K562 (cell line): ENCODE results near the gene ACY1. TPM values are rescaled to one million over a fixed set of nuclear protein-coding genes. Genes with fewer than 3 reads are reported as not detected.

Source experiments
- ATAC-seq: fragments of 200-7000 bp; cut with Tn5 transposase; 3 replicates; pipeline ENCODE4 v1.9.1; 2020; ENCODE audit warnings: moderate library complexity
- BruUV-seq: library from RNA; stranded (reverse); fragments of 400-500 nt; replicated peaks from 2 replicates; lab custom pipeline; 2021; lab: Mats Ljungman, UMichigan
- CTCF ChIA-PET: fragments of 300-600 bp; formaldehyde crosslinking; extraction: SDS; loops from one replicate; lab custom pipeline; 2021; ENCODE audit warnings: low intra/inter-chr PET ratio; lab: Yijun Ruan, JAX
- POLR2A ChIA-PET: fragments of 300-600, 350-650 bp; sonication (Branson Sonifier 250); formaldehyde crosslinking; extraction: SDS; loops from one replicate; lab custom pipeline; 2021; ENCODE audit warnings: antibody characterized with exemption, inconsistent platforms; lab: Yijun Ruan, JAX
- DNase-seq, 4 experiments: peaks; one replicate each; pipeline versions ENCODE4 v3.0.0 to v3.0.0-alpha.2; 2011 to 2018; ENCODE audit warnings: low spot score in 3 of 4, mixed read lengths in 3 of 4; ENCODE audit errors: extremely low read depth in 1 of 4
- FAIRE-seq: peaks from 2 replicates; lab custom pipeline; 2011; peaks lifted over from hg19 to GRCh38; lab: Jason Lieb, UNC
- H2AFZ ChIP-seq: 2 replicates; pipeline ENCODE4 v1.6.0; 2011; ENCODE audit warnings: low read depth, low read length, control low read depth, inconsistent platforms
- H3K27ac ChIP-seq: fragments of 200-600 bp; 3 replicates; pipeline ENCODE4 v1.8.0; 2011; ENCODE audit warnings: low read depth, mild to moderate bottlenecking, control low read depth, inconsistent platforms, low read length, moderate library complexity, mixed read lengths; ENCODE audit errors: extremely low read depth
- H3K27me3 ChIP-seq, 2 experiments: fragments of 300-600 bp in 1 of 2; 2 replicates in 1 of 2; 3 replicates in 1 of 2; pipeline versions ENCODE4 v1.6.0 to v1.8.0; 2011; ENCODE audit warnings: inconsistent platforms in 2 of 2, low read length in 2 of 2, mild to moderate bottlenecking in 1 of 2, mixed read lengths in 1 of 2, moderate library complexity in 1 of 2; ENCODE audit not compliant: control insufficient read depth in 2 of 2, insufficient read depth in 2 of 2
- H3K36me3 ChIP-seq: fragments of 300-600 bp; 3 replicates; pipeline ENCODE4 v1.8.0; 2011; ENCODE audit warnings: mild to moderate bottlenecking, low read length, inconsistent platforms; ENCODE audit not compliant: control insufficient read depth, insufficient read depth
- H3K4me1 ChIP-seq, 2 experiments: fragments of 200-600 bp in 1 of 2; replicated peaks in 1 of 2; 2 replicates in 1 of 2; 3 replicates in 1 of 2; pipeline versions ENCODE4 v1.5.1 to v1.8.0; 2011; ENCODE audit warnings: inconsistent platforms in 2 of 2, low read length in 2 of 2, mild to moderate bottlenecking in 1 of 2, mixed read lengths in 1 of 2, moderate library complexity in 1 of 2; ENCODE audit not compliant: control insufficient read depth in 2 of 2, insufficient read depth in 2 of 2
- H3K4me2 ChIP-seq: 2 replicates; pipeline ENCODE4 v1.6.1; 2011; ENCODE audit warnings: low read length, control low read depth, inconsistent platforms, mixed read lengths; ENCODE audit not compliant: insufficient read depth
- H3K4me3 ChIP-seq: fragments of 200-600 bp; sonication (generic), shearing (Covaris generic); 2 replicates; pipeline ENCODE4 v1.5.1; 2016; ENCODE audit warnings: control low read depth, inconsistent platforms
- H3K79me2 ChIP-seq: fragments of 200-600 bp; 3 replicates; pipeline ENCODE4 v1.8.0; 2011; ENCODE audit warnings: low read length, inconsistent platforms; ENCODE audit not compliant: control insufficient read depth, insufficient read depth
- H3K9ac ChIP-seq, 2 experiments: 2 replicates each; pipeline versions ENCODE4 v1.6.0 to v1.6.1; 2011; ENCODE audit warnings: low read depth in 2 of 2, low read length in 2 of 2, control low read depth in 1 of 2, inconsistent platforms in 1 of 2, mild to moderate bottlenecking in 1 of 2, mixed read lengths in 1 of 2; ENCODE audit not compliant: insufficient read depth in 1 of 2
- H3K9me1 ChIP-seq: one replicate; pipeline ENCODE4 v1.6.0; 2011; ENCODE audit warnings: inconsistent platforms, mild to moderate bottlenecking, low read length, moderate library complexity; ENCODE audit not compliant: control insufficient read depth, insufficient read depth
- H3K9me3 ChIP-seq: replicated peaks from 2 replicates; pipeline ENCODE4 v1.5.1; 2011; ENCODE audit warnings: low read depth, low read length, inconsistent platforms; ENCODE audit not compliant: control insufficient read depth, insufficient read depth
- H4K20me1 ChIP-seq: replicated peaks from 2 replicates; pipeline ENCODE4 v1.6.1; 2011; ENCODE audit warnings: low read length, inconsistent platforms, mixed read lengths; ENCODE audit not compliant: control insufficient read depth, insufficient read depth
- CREB1 ChIP-seq, 2 experiments: sonication (generic) in 1 of 2; formaldehyde crosslinking in 1 of 2; IDR thresholded peaks; 2 replicates each; pipeline versions ENCODE4 v1.6.1 to v1.8.0; 2012 to 2022; ENCODE audit warnings: inconsistent platforms in 1 of 2, mild to moderate bottlenecking in 1 of 2, missing genetic modification reagents in 1 of 2, moderate library complexity in 1 of 2
- KHSRP ChIP-seq: fragments of 450-650 bp; IDR thresholded peaks from 2 replicates; pipeline ENCODE4 v1.6.1; 2017
- RBM34 ChIP-seq: fragments of 200-400 bp; formaldehyde crosslinking; IDR thresholded peaks from 2 replicates; pipeline ENCODE4 v1.6.1; 2018; ENCODE audit warnings: low read length, borderline replicate concordance; ENCODE audit not compliant: insufficient read depth
- SMC3 ChIP-seq: conservative IDR thresholded peaks from 2 replicates; pipeline ENCODE4 v1.6.1; 2011; ENCODE audit warnings: low read depth, low read length, improper control_type of control experiment; ENCODE audit not compliant: insufficient read depth
- ZNF263 ChIP-seq: sonication (generic); formaldehyde crosslinking; IDR thresholded peaks from 2 replicates; pipeline ENCODE4 v1.8.0; 2022; ENCODE audit warnings: mild to moderate bottlenecking, missing genetic modification reagents, borderline replicate concordance
- ZSCAN29 ChIP-seq: fragments of 450-650 bp; IDR thresholded peaks from 2 replicates; pipeline ENCODE4 v1.6.1; 2017
- WGBS: fragments of 100-300 bp; shearing (Covaris generic); methylation state at CpG from one replicate; pipeline ENCODE4 v1.1.6; 2016; ENCODE audit warnings: low coverage, mixed read lengths; ENCODE audit not compliant: insufficient coverage; ENCODE audit errors: missing lambda C conversion rate; 5-methylcytosine and 5-hydroxymethylcytosine counted together
- in situ Hi-C: fragments of 300-500 bp; cut with MboI; formaldehyde crosslinking; loops from 4 replicates; pipeline ENCODE4 v1.15.0; 2018; ENCODE audit warnings: inconsistent platforms, mixed read lengths
- intact Hi-C: fragments of 100-400 bp; cut with micrococcal nuclease; formaldehyde crosslinking; loops from 2 replicates; pipeline ENCODE4 v1.14.2; 2022
- polyA plus RNA-seq, 8 experiments: library from polyadenylated mRNA; depleted of rRNA in 4 of 8; stranded (reverse) in 5 of 8; unstranded in 3 of 8; fragments of >200 nt; fragmentation: Nextera tagmentation in 2 of 8; fragmentation: Illumina TruSeq in 1 of 8; extraction: Ambion mirVana in 2 of 8; extraction: Trizol in 1 of 8; gene quantifications; 2 replicates each; pipeline versions ENCODE4 v1.2.1 to v1.2.3, GENCODE V29; 2011 to 2014; ENCODE audit warnings: inconsistent platforms in 1 of 8, missing spikeins in 1 of 8
- total RNA-seq, 7 experiments: library from RNA; depleted of rRNA in 6 of 7; stranded (reverse); fragments of >200 nt in 6 of 7; fragmentation: Illumina TruSeq in 2 of 7; extraction: Trizol in 2 of 7; gene quantifications; 2 replicates each; pipeline versions ENCODE4 v1.2.1 to v1.2.3, GENCODE V29; 2011 to 2021; ENCODE audit warnings: low replicate concordance in 1 of 7

Gene ACY1
- total and polyA plus RNA-seq, 9 of the 15 experiments (the other 6 are each of a cell fraction or from before 2014, with no cell fraction given), result 70.7 to 195 (median 123) TPM

- no peaks in the 10 kb centered on the region for H4K20me1 ChIP-seq
- 66% methylated on average over 6 of the region's 6 CpGs for WGBS
- no peak overlapping the region for H3K4me3 ChIP-seq
- intact Hi-C loops, result no loop called here
- TF ChIP-seq CREB1 (IDR thresholded peaks at IDR 0.05) (no peak), CREB1 (CRISPR knock-in tag; IDR thresholded peaks at IDR 0.05) (no peak), SMC3 (no peak), RBM34 (no peak), ZSCAN29 (no peak), KHSRP (no peak), ZNF263 (CRISPR knock-in tag) (no peak)
- TF ChIP-seq, all 486 proteins: peak for 0
- no peak for DNase-seq
- Histone ChIP-seq H2AFZ (no peak overlapping the region), H3K27me3 (no peaks in the 10 kb centered on the region), H3K9ac (no peak overlapping the region), H3K36me3 (no peaks in the 10 kb centered on the region), H3K9me3 (no peaks in the 10 kb centered on the region), H3K4me2 (no peak overlapping the region), H3K79me2 (no peaks in the 10 kb centered on the region), H3K27ac (no peak overlapping the region), H3K4me1 (peaks cover 30 to 34% of the 10 kb centered on the region in 2 experiments), H3K9me1 (no peaks in the 10 kb centered on the region)
- ChIA-PET CTCF (no interaction called here), POLR2A (no interaction called here)
- no peak for ATAC-seq
- no TSS peak for BruUV-seq
- in situ Hi-C loops, result loop anchor here (25.0 kb wide), 1 partner anchor 362 kb away; no protein-coding TSS in a partner anchor
- no peak for FAIRE-seq
Observed at GRCh38 chr3:52024765-52025452, 41.6 kb downstream of the ACY1 start.
